SK-N-SH (cell line): ENCODE measurements around the gene APBB1IP. TPM values are rescaled to one million over a fixed set of nuclear protein-coding genes. Genes with fewer than 3 reads are reported as not detected.
A peak's percentile ranks its signal among the peaks of the same experiment; 100 is the strongest.

Experiments
- CTCF ChIA-PET: fragments of 300-600, 350-600 bp; formaldehyde crosslinking; extraction: SDS; loops from one replicate; lab custom pipeline; 2021; lab: Yijun Ruan, JAX
- POLR2A ChIA-PET: fragments of 350-600 bp; sonication (Branson Sonifier 250); formaldehyde crosslinking; extraction: SDS; loops from one replicate; lab custom pipeline; 2020; ENCODE audit warnings: antibody characterized with exemption, inconsistent platforms; lab: Yijun Ruan, JAX
- DNase-seq: peaks from one replicate; pipeline ENCODE4 v3.0.0; 2012
- H2AFZ ChIP-seq: fragments of 200-600 bp; sonication (generic); 2 replicates; pipeline ENCODE4 v1.8.1; 2016; ENCODE audit warnings: antibody characterized with exemption, mild to moderate bottlenecking, low read depth
- H3F3A ChIP-seq: fragments of 200-600 bp; sonication (generic); replicated peaks from 2 replicates; pipeline ENCODE3; 2016; ENCODE audit warnings: antibody characterized with exemption, mild to moderate bottlenecking; ENCODE audit not compliant: insufficient read depth
- H3K27ac ChIP-seq, 2 experiments: fragments of 200-500 bp in 1 of 2; fragments of 200-600 bp in 1 of 2; sonication (Bioruptor generic) in 1 of 2; sonication (generic), shearing (Covaris generic) in 1 of 2; 2 replicates each; pipeline versions ENCODE4 v1.5.1 to v1.6.1; 2014 to 2016; ENCODE audit warnings: low read depth in 2 of 2, inconsistent platforms in 1 of 2, low read length in 1 of 2, mild to moderate bottlenecking in 1 of 2, mixed read lengths in 1 of 2
- H3K27me3 ChIP-seq: fragments of 200-600 bp; sonication (generic), shearing (Covaris generic); 2 replicates; pipeline ENCODE4 v1.6.1; 2016; ENCODE audit warnings: mixed run types; ENCODE audit not compliant: insufficient read depth
- H3K36me3 ChIP-seq, 2 experiments: fragments of 200-500 bp in 1 of 2; fragments of 200-600 bp in 1 of 2; sonication (Bioruptor generic) in 1 of 2; sonication (generic) in 1 of 2; replicated peaks in 1 of 2; 2 replicates each; pipeline versions ENCODE3 to v1.5.1; 2014 to 2016; ENCODE audit warnings: low read length in 1 of 2, mild to moderate bottlenecking in 1 of 2; ENCODE audit not compliant: insufficient read depth in 2 of 2, control insufficient read depth in 1 of 2
- H3K4me1 ChIP-seq, 2 experiments: fragments of 200-500 bp in 1 of 2; fragments of 200-600 bp in 1 of 2; sonication (Bioruptor generic) in 1 of 2; sonication (generic), shearing (Covaris generic) in 1 of 2; 2 replicates each; pipeline versions ENCODE4 v1.5.1 to v1.6.1; 2014 to 2016; ENCODE audit warnings: low read depth in 1 of 2, low read length in 1 of 2, mixed run types in 1 of 2; ENCODE audit not compliant: insufficient read depth in 2 of 2, control insufficient read depth in 1 of 2
- H3K4me2 ChIP-seq: fragments of 200-600 bp; sonication (generic), shearing (Covaris generic); 2 replicates; pipeline ENCODE4 v1.6.1; 2017; ENCODE audit warnings: mixed run types
- H3K4me3 ChIP-seq, 2 experiments: fragments of 200-500 bp in 1 of 2; fragments of 200-600 bp in 1 of 2; sonication (Bioruptor generic) in 1 of 2; sonication (generic), shearing (Covaris generic) in 1 of 2; 2 replicates each; pipeline versions ENCODE4 v1.5.1 to v1.8.1; 2014 to 2016; ENCODE audit warnings: low read depth in 2 of 2, inconsistent platforms in 1 of 2, low read length in 1 of 2, mild to moderate bottlenecking in 1 of 2, mixed read lengths in 1 of 2, moderate library complexity in 1 of 2
- H3K79me2 ChIP-seq: fragments of 200-600 bp; sonication (generic); 2 replicates; pipeline ENCODE4 v1.8.1; 2017; ENCODE audit warnings: mild to moderate bottlenecking; ENCODE audit not compliant: insufficient read depth
- H3K9ac ChIP-seq: fragments of 200-600 bp; sonication (generic); 2 replicates; pipeline ENCODE4 v1.6.1; 2017; ENCODE audit warnings: mixed run types
- H3K9me2 ChIP-seq: fragments of 200-600 bp; sonication (generic); 2 replicates; pipeline ENCODE4 v1.6.1; 2017; ENCODE audit warnings: mixed run types
- H3K9me3 ChIP-seq: fragments of 200-600 bp; sonication (generic); 2 replicates; pipeline ENCODE4 v1.6.1; 2017; ENCODE audit warnings: mixed run types, mild to moderate bottlenecking, moderate library complexity
- H4K20me1 ChIP-seq: fragments of 200-600 bp; sonication (generic); 2 replicates; pipeline ENCODE4 v1.6.1; 2017; ENCODE audit warnings: mild to moderate bottlenecking, mixed run types; ENCODE audit not compliant: insufficient read depth
- CHD2 ChIP-seq: fragments of 150-350 bp; IDR thresholded peaks from 2 replicates; pipeline ENCODE4 v1.6.1; 2018; ENCODE audit warnings: low read length; ENCODE audit not compliant: partially characterized antibody
- ELF1 ChIP-seq: IDR thresholded peaks from 2 replicates; pipeline ENCODE4 v1.4.0; 2012
- EP300 ChIP-seq, 2 experiments: IDR thresholded peaks; 2 replicates each; pipeline versions ENCODE4 v1.4.0 to v1.6.1; 2012; ENCODE audit warnings: borderline replicate concordance in 1 of 2, low read depth in 1 of 2, low read length in 1 of 2
- EZH2phosphoT487 ChIP-seq: fragments of 200-600 bp; sonication (generic); IDR thresholded peaks from 2 replicates; pipeline ENCODE4 v1.6.1; 2017; ENCODE audit warnings: low read depth, mixed run types, mild to moderate bottlenecking, antibody characterized with exemption, moderate library complexity, borderline replicate concordance
- FOSL2 ChIP-seq: IDR thresholded peaks from 2 replicates; pipeline ENCODE4 v1.4.0; 2012; ENCODE audit warnings: low read depth, mild to moderate bottlenecking, moderate library complexity, borderline replicate concordance
- FOXM1 ChIP-seq: IDR thresholded peaks from 2 replicates; pipeline ENCODE4 v1.4.0; 2012; ENCODE audit warnings: low read depth, mild to moderate bottlenecking
- MEF2A ChIP-seq: IDR thresholded peaks from 2 replicates; pipeline ENCODE4 v1.4.0; 2012; ENCODE audit warnings: low read depth, borderline replicate concordance
- MXI1 ChIP-seq: IDR thresholded peaks from 2 replicates; pipeline ENCODE4 v1.6.1; 2012; ENCODE audit warnings: mild to moderate bottlenecking, low read depth, low read length, improper control_type of control experiment
- NFIC ChIP-seq: IDR thresholded peaks from 2 replicates; pipeline ENCODE4 v1.4.0; 2012; ENCODE audit warnings: borderline replicate concordance
- POLR2AphosphoS5 ChIP-seq: IDR thresholded peaks from 2 replicates; pipeline ENCODE4 v1.6.1; 2012; ENCODE audit warnings: low read depth, low read length
- RAD21 ChIP-seq: IDR thresholded peaks from 2 replicates; pipeline ENCODE4 v1.6.1; 2012; ENCODE audit warnings: mild to moderate bottlenecking, low read length
- RFX5 ChIP-seq: IDR thresholded peaks from 2 replicates; pipeline ENCODE4 v1.6.1; 2012; ENCODE audit warnings: mild to moderate bottlenecking, improper control_type of control experiment, low read length
- RXRA ChIP-seq: IDR thresholded peaks from 2 replicates; pipeline ENCODE4 v1.4.0; 2012; ENCODE audit warnings: low read depth, mild to moderate bottlenecking, borderline replicate concordance
- SIN3A ChIP-seq: IDR thresholded peaks from 2 replicates; pipeline ENCODE4 v1.6.1; 2012; ENCODE audit warnings: low read depth, mild to moderate bottlenecking, low read length, moderate library complexity, borderline replicate concordance
- TCF12 ChIP-seq: IDR thresholded peaks from 2 replicates; pipeline ENCODE4 v1.4.0; 2012
- TEAD4 ChIP-seq: IDR thresholded peaks from 2 replicates; pipeline ENCODE4 v1.4.0; 2012; ENCODE audit warnings: mild to moderate bottlenecking, borderline replicate concordance; ENCODE audit not compliant: insufficient read depth
- WGBS: methylation state at CpG from one replicate; pipeline ENCODE4 v1.1.6; 2017; ENCODE audit warnings: low lambda C conversion rate; 5-methylcytosine and 5-hydroxymethylcytosine counted together
- polyA plus RNA-seq, 3 experiments: library from polyadenylated mRNA; depleted of rRNA; stranded (reverse); fragments of >200 nt; gene quantifications; 2 replicates each; pipeline ENCODE4 v1.2.3, GENCODE V29; 2012
- TF ChIP-seq, protein P1 (sequence below): IDR thresholded peaks from 2 replicates; pipeline ENCODE4; 2012
- TF ChIP-seq, protein P2 (sequence below): IDR thresholded peaks from 2 replicates; pipeline ENCODE4 v1.4.0; 2012; ENCODE audit warnings: low read depth, borderline replicate concordance

APBB1IP gene
- polyA plus RNA-seq, 1 of the 3 experiments (the other 2 are of a cell fraction): not detected

DNA sequence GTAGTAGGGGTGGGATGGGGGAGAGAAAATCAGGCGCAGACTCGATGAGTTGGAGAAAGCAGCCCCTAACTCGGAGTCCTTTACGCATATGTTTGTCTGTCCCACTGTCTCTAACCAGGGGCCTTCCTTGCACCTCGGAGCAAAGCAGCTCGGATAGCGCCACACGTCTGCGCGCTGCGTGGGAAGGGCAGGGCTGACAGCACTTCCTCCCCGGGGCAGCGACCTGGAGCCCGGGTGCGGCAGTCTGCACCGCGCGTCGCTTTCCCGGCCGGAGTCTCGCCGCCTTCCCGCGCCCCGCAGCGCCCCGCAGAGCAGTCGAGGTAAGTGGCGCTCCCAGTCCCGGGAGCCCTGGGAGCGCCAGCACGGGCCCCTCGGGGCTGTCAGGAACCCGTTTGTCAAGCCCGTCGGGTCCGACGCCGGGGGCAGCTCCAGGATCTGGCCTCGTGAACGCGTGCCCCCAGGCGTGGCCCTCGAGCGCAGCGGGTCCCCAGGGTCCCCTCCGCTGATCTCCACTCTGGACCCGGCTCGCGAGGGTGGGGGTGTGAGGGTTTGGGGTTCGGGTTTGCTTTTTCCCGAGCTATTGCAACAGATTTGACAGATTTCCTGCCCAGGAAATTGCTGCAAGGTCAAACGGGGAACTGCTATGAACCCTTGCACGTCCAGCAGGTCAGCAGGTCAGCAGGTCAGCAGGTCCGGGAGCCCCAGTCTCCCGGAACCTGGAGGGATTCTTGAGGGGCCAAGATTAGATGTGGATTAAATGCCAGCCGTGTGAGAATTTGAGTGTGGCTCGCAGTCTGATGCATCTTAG is 597 bp downstream of the APBB1IP start:
- POLR2A ChIA-PET: no interaction called here
- CTCF ChIA-PET: no interaction called here
- DNase-seq: peak; percentile 16
- 10% methylated on average over 27 of the region's 59 CpGs for WGBS
- no peak overlapping the region for H3K4me3 ChIP-seq
- peaks cover 11% of the 10 kb centered on the region; the same call in 1 of the 2 replicates for H3K27me3 ChIP-seq
- no peak overlapping the region for H2AFZ ChIP-seq
- no peaks in the 10 kb centered on the region for H3F3A ChIP-seq
- no peaks in the 10 kb centered on the region for H3K79me2 ChIP-seq
- H3K4me2 ChIP-seq: no peak overlapping the region
- H3K36me3 ChIP-seq: no peaks in the 10 kb centered on the region
- H3K27ac ChIP-seq: no peak overlapping the region
- H3K4me1 ChIP-seq: no peaks in the 10 kb centered on the region
- H4K20me1 ChIP-seq: no peaks in the 10 kb centered on the region
- TF ChIP-seq EZH2phosphoT487: no peak
- TF ChIP-seq ELF1: no peak
- TF ChIP-seq EP300 (IDR thresholded peaks at IDR 0.05; ENCODE audit: borderline replicate concordance in 1 of 2, low read depth in 1 of 2, low read length in 1 of 2): no peak
- TF ChIP-seq CHD2: no peak
- no peak for TF ChIP-seq MEF2A
- no peak for TF ChIP-seq POLR2AphosphoS5
- no peak for TF ChIP-seq RFX5
- no peak for TF ChIP-seq TEAD4
- no peak overlapping the region for H3K9ac ChIP-seq
- H3K9me3 ChIP-seq: no peaks in the 10 kb centered on the region
- no peaks in the 10 kb centered on the region for H3K9me2 ChIP-seq

- Histone ChIP-seq H4K20me1 (no peaks in the 10 kb centered on the region), H3K27ac (no peak overlapping the region), H3K36me3 (no peaks in the 10 kb centered on the region), H3K4me2 (no peak overlapping the region), H3K79me2 (no peaks in the 10 kb centered on the region), H3K4me3 (no peak overlapping the region), H3K4me1 (no peaks in the 10 kb centered on the region), H3K9ac (no peak overlapping the region), H2AFZ (no peak overlapping the region), H3F3A (no peaks in the 10 kb centered on the region), H3K9me2 (no peaks in the 10 kb centered on the region), H3K27me3 (peaks cover 11% of the 10 kb centered on the region; the same call in 1 of the 2 replicates), H3K9me3 (no peaks in the 10 kb centered on the region)
- WGBS: 25% methylated on average over 14 of the region's 14 CpGs
- POLR2A ChIA-PET: no interaction called here
- CTCF ChIA-PET: no interaction called here
- TF ChIP-seq FOXM1: no peak
- DNase-seq: no peak
Measured at GRCh38 chr10:26439406-26440087, 1.4 kb downstream of the APBB1IP start.

DNA sequence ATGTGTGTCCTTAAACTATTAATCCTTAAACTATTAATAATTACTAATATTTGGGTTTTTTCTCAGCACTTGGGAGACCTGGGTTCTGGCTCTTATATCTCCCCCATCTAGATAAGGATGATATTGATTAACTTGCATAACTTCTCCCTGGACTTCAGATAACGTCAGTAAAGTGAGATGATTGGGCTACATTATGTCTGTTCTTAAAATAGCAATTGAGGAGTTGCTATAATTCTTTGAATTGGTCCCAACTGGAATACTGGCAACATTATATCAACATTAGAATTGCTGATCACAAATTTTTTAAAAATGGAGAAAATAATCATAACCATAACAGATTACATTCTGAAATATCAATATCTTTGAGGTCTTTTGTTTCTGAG is 1.9 kb downstream of the APBB1IP start:
- Histone ChIP-seq H3K4me1 (no peaks in the 10 kb centered on the region), H3K4me3 (no peak overlapping the region), H3K27me3 (peaks cover 11% of the 10 kb centered on the region; the same call in 1 of the 2 replicates), H2AFZ (no peak overlapping the region)
- POLR2A ChIA-PET: no interaction called here
- CTCF ChIA-PET: no interaction called here
- DNase-seq: no peak
- TF ChIP-seq CHD2: no peak
- no peak for TF ChIP-seq RXRA
- TF ChIP-seq RAD21: no peak
- no peak for TF ChIP-seq FOSL2
- TF ChIP-seq, protein P1, sequence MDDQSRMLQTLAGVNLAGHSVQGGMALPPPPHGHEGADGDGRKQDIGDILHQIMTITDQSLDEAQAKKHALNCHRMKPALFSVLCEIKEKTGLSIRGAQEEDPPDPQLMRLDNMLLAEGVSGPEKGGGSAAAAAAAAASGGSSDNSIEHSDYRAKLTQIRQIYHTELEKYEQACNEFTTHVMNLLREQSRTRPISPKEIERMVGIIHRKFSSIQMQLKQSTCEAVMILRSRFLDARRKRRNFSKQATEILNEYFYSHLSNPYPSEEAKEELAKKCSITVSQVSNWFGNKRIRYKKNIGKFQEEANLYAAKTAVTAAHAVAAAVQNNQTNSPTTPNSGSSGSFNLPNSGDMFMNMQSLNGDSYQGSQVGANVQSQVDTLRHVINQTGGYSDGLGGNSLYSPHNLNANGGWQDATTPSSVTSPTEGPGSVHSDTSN: no peak
- TF ChIP-seq SIN3A: no peak
- TF ChIP-seq TCF12: no peak
- TF ChIP-seq NFIC: no peak
- TF ChIP-seq, protein P2, sequence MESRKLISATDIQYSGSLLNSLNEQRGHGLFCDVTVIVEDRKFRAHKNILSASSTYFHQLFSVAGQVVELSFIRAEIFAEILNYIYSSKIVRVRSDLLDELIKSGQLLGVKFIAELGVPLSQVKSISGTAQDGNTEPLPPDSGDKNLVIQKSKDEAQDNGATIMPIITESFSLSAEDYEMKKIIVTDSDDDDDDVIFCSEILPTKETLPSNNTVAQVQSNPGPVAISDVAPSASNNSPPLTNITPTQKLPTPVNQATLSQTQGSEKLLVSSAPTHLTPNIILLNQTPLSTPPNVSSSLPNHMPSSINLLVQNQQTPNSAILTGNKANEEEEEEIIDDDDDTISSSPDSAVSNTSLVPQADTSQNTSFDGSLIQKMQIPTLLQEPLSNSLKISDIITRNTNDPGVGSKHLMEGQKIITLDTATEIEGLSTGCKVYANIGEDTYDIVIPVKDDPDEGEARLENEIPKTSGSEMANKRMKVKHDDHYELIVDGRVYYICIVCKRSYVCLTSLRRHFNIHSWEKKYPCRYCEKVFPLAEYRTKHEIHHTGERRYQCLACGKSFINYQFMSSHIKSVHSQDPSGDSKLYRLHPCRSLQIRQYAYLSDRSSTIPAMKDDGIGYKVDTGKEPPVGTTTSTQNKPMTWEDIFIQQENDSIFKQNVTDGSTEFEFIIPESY: no peak
- TF ChIP-seq MXI1: no peak
- TF ChIP-seq, all 33 proteins: peak for 0
- WGBS: 13% methylated on average over 1 of the region's 1 CpG
- H3K9me3 ChIP-seq: no peaks in the 10 kb centered on the region
- H3F3A ChIP-seq: no peaks in the 10 kb centered on the region
- no peak overlapping the region for H3K9ac ChIP-seq
- no peaks in the 10 kb centered on the region for H4K20me1 ChIP-seq
- H3K79me2 ChIP-seq: no peaks in the 10 kb centered on the region
- H3K27ac ChIP-seq: no peak overlapping the region
- H3K36me3 ChIP-seq: no peaks in the 10 kb centered on the region
- no peak overlapping the region for H3K4me2 ChIP-seq
- no peaks in the 10 kb centered on the region for H3K9me2 ChIP-seq
